Peyer's patch (tissue), 4 donors: ENCODE data around the gene DDR2. TPM values are rescaled to one million over a fixed set of nuclear protein-coding genes. Genes with fewer than 3 reads are reported as not detected.
A peak's percentile ranks its signal among the peaks of the same experiment; 100 is the strongest.

Experiments
- DNase-seq, 3 donors: peaks; one replicate each; pipeline ENCODE4 v3.0.0-alpha.2; 2017 to 2019
- H3K27ac ChIP-seq, 4 donors: fragments of 200-600 bp; sonication (generic); one replicate each; pipeline ENCODE4 v1.5.1; 2016 to 2019
- H3K27me3 ChIP-seq, 2 donors: fragments of 200-600 bp; sonication (generic); one replicate each; pipeline ENCODE4 v1.5.1; 2019
- H3K36me3 ChIP-seq, 3 donors: fragments of 200-600 bp; sonication (generic); one replicate each; pipeline ENCODE4 v1.5.1; 2016 to 2019
- H3K4me1 ChIP-seq, 4 donors: fragments of 200-600 bp; sonication (generic); one replicate each; pipeline ENCODE4 v1.5.1; 2016 to 2019
- H3K4me3 ChIP-seq, 4 donors: fragments of 200-600 bp; sonication (generic); 1 replicate in 3 of 4; 2 replicates in 1 of 4; pipeline ENCODE4 v1.5.1; 2016 to 2019; ENCODE audit warnings: mild to moderate bottlenecking in 1 of 4
- H3K9me3 ChIP-seq, 4 donors: fragments of 200-600 bp; sonication (generic); one replicate each; pipeline ENCODE4 v1.5.1; 2016 to 2019; ENCODE audit warnings: mild to moderate bottlenecking in 1 of 4
- POLR2A ChIP-seq, 2 donors: fragments of 450-650 bp; IDR thresholded peaks; one replicate each; pipeline ENCODE4 v1.5.1; 2017; ENCODE audit warnings: antibody characterized with exemption in 2 of 2, mild to moderate bottlenecking in 2 of 2, moderate library complexity in 2 of 2
- total RNA-seq, 4 donors: library from RNA; depleted of rRNA; stranded (reverse); fragments of >200 nt; gene quantifications; one replicate each; pipeline ENCODE4 v1.1.0, GENCODE V29; 2016
- TF ChIP-seq, protein P1 (sequence below), 6 experiments: fragments of 450-650 bp in 4 of 6; fragments of 200-600 bp in 2 of 6; sonication (generic) in 1 of 6; IDR thresholded peaks; one replicate each; pipeline ENCODE4 v1.5.1; 2017 to 2019; ENCODE audit warnings: antibody characterized with exemption in 6 of 6, mild to moderate bottlenecking in 3 of 6, moderate library complexity in 1 of 6

DDR2 gene
- total RNA-seq, 4 donors from 2014 or later = 14.9 to 112 (median 37.2) TPM

DNA sequence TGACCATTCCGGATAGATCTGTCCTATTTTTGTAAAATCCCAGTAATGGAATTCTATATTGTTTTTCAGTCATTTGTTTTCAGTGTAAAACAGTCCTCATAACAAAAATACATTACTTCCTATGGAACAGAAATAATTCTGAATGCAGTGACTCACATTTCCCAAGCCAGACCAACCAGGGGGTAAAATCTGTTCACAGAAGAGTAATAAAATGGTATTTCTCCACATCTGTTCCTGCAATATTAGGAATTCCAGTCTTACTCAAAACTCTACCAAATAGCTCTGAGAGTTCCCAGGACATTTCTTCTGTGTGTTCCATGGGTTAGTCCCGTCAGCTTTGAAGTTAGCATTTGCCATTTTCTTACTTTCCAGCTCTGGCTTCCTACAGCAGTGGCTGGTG lies 2.6 kb upstream of the DDR2 start:
- peak overlapping the region in 1 of 4 donors; percentile 84 for H3K27ac ChIP-seq

DNA sequence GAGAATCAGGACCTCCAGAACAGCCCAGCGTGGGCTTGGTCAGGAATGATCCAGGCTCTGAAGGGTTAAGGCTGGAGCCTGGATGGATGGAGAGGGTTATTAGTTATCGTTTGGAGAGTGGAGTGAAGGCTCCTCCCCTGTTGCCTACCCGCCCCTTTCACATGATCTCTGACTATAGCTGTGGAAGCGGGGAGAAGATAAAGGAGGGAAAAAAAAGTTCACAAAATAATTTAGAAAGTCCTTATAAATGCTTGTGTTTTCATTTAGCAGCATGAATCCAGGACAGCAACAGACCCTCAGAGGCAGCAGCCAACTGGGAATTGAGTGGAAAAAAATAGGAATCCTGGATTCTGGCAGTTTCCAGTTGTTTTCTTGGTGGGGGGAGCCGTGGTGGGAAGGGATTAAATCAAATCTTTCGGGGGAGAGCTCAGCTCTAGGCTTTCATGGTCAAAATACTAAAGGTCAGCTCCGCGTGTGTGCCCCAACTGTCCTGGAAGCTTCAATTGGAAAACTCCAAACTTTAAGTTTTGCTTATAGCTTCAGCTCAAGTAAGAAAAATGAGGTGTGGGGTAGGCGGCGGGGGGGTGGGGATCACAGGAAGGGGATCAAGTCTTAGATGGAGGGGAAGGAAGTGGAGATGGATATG lies 595 bp upstream of the DDR2 start:
- no peak for TF ChIP-seq POLR2A (IDR thresholded peaks at IDR 0.05)
- TF ChIP-seq, protein P1, sequence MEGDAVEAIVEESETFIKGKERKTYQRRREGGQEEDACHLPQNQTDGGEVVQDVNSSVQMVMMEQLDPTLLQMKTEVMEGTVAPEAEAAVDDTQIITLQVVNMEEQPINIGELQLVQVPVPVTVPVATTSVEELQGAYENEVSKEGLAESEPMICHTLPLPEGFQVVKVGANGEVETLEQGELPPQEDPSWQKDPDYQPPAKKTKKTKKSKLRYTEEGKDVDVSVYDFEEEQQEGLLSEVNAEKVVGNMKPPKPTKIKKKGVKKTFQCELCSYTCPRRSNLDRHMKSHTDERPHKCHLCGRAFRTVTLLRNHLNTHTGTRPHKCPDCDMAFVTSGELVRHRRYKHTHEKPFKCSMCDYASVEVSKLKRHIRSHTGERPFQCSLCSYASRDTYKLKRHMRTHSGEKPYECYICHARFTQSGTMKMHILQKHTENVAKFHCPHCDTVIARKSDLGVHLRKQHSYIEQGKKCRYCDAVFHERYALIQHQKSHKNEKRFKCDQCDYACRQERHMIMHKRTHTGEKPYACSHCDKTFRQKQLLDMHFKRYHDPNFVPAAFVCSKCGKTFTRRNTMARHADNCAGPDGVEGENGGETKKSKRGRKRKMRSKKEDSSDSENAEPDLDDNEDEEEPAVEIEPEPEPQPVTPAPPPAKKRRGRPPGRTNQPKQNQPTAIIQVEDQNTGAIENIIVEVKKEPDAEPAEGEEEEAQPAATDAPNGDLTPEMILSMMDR (IDR thresholded peaks at IDR 0.05) = no peak
- no peak for DNase-seq
- Histone ChIP-seq H3K27ac (peak overlapping the region; percentile 61 to 84 (median 66)), H3K27me3 (no peaks in the 10 kb centered on the region), H3K4me3 (peak overlapping the region in 3 of 4 donors; percentile 21 to 47 (median 27)), H3K4me1 (no peaks in the 10 kb centered on the region), H3K36me3 (no peaks in the 10 kb centered on the region), H3K9me3 (no peaks in the 10 kb centered on the region)

More for the DNA sequence above, 2.6 kb upstream of the DDR2 start:
- H3K36me3 ChIP-seq = no peaks in the 10 kb centered on the region
- no peaks in the 10 kb centered on the region for H3K27me3 ChIP-seq
- no peak for DNase-seq
- TF ChIP-seq, protein P1 (IDR thresholded peaks at IDR 0.05) = no peak
- no peak for TF ChIP-seq POLR2A (IDR thresholded peaks at IDR 0.05)
- H3K4me1 ChIP-seq = no peaks in the 10 kb centered on the region
- H3K4me3 ChIP-seq = no peak overlapping the region
- H3K9me3 ChIP-seq = no peaks in the 10 kb centered on the region

DNA sequence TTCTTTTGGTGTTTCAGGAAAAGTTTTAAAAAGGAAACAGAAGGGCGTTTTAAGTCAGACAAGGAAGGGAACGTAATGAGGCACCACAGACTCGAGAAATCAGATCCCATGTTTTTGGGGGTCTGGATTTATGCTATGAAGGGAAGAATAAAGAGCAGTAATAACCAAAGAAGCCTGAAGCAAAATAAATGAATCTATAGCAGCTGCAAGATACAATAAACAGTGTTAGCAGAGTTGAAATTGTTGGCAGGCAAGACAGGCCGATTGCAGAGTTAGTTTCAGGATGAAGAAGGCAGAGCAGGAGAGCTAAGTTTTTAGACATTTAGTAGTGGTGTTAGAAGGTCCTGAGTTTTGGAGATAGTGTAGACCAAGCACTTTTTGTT lies 425 bp downstream of the DDR2 start:
- TF ChIP-seq POLR2A (IDR thresholded peaks at IDR 0.05) = no peak
- TF ChIP-seq, protein P1 (IDR thresholded peaks at IDR 0.05) = no peak
- H3K4me1 ChIP-seq = no peaks in the 10 kb centered on the region
- H3K27me3 ChIP-seq = no peaks in the 10 kb centered on the region
- peak overlapping the region; percentile 34 to 84 (median 56) for H3K27ac ChIP-seq
- no peaks in the 10 kb centered on the region for H3K36me3 ChIP-seq
- DNase-seq = no peak
- H3K9me3 ChIP-seq = no peaks in the 10 kb centered on the region
- H3K4me3 ChIP-seq = peak overlapping the region in 3 of 4 donors; percentile 21 to 47 (median 27)

DNA sequence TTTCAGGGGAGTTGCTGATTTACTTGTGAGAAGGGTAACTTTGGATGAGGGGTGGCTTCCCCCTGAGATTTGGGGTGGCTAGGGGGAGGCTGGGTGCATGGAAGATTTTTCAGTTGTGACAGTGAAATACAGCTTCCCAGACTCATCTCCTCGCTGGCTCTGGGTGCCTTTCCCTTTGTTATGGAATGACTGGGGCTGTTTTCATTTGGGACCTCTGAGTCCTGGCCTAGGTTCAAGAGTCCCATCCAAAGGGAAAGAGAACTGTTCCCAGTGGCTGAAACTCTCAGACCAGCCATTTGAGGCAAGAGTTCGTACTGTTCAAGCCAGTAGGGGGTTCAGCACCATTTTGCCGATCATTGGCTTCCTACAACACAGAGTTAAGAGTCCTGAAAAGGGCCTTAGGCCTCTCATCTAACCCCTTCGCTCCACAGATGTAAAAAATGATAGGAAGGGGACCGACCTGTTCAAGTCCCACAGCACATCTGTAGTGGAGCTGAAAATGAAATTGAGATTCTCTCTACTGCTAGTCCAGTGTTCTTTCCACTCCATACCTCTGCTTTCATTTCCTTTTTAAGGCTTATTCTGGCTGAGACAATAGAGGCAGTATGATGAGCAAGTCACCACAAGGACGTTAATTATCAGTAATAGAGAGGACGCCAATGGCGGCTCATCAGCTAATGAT lies 958 bp downstream of the DDR2 start:
- Histone ChIP-seq H3K4me3 (peak overlapping the region; percentile 2 to 47 (median 24)), H3K27me3 (no peaks in the 10 kb centered on the region), H3K4me1 (no peaks in the 10 kb centered on the region), H3K27ac (peak overlapping the region; percentile 34 to 84 (median 56)), H3K36me3 (no peaks in the 10 kb centered on the region), H3K9me3 (no peaks in the 10 kb centered on the region)
- no peak for DNase-seq
- no peak for TF ChIP-seq POLR2A (IDR thresholded peaks at IDR 0.05)
- TF ChIP-seq, protein P1 (IDR thresholded peaks at IDR 0.05) = no peak

DNA sequence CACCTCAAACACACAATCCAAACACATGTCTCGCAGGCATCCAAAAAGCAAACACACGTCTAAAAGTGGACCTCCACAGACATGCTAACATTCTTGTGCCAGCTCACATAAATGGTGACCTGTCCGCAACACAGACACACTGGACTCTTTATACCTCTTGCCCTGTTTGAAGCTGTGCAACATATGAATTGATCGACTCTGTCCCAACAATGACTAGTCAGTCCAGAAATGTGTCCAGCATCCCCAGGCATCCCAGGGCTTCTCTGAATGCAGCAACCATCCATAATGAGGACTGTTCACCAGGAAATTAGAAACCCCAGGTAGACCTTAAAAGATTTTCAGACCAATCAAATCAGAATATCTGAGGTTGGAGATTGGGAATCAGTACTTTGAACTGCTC lies 3.2 kb downstream of the DDR2 start:
- no peak for TF ChIP-seq POLR2A (IDR thresholded peaks at IDR 0.05)
- TF ChIP-seq, protein P1 (IDR thresholded peaks at IDR 0.05) = no peak
- Histone ChIP-seq H3K36me3 (no peaks in the 10 kb centered on the region), H3K9me3 (no peaks in the 10 kb centered on the region), H3K27me3 (no peaks in the 10 kb centered on the region), H3K4me1 (no peaks in the 10 kb centered on the region), H3K27ac (peak overlapping the region in 2 of 4 donors; percentile 8 to 46), H3K4me3 (no peak overlapping the region)
- DNase-seq = no peak
